Fibroblast of pulmonary artery (primary cell): ENCODE results near the gene MICU1.

Experiments
- DNase-seq: peaks from one replicate; pipeline ENCODE4 v3.0.0-alpha.2; 2010; ENCODE audit warnings: low read depth
- H3K4me3 ChIP-seq: replicated peaks from 2 replicates; pipeline ENCODE4 v1.5.1; 2011; ENCODE audit warnings: low read depth, mild to moderate bottlenecking, control low read depth, low read length, moderate library complexity
- TF ChIP-seq, protein P1 (sequence below): IDR thresholded peaks from 2 replicates; pipeline ENCODE4 v1.5.1; 2011; ENCODE audit warnings: mild to moderate bottlenecking, control low read depth, low read length, inconsistent platforms; ENCODE audit errors: missing control alignments

MICU1 gene

GRCh38 chr10:72333112-72334015 lies 292.5 kb downstream of the MICU1 start:
- DNase-seq: no peak
- H3K4me3 ChIP-seq: no peak overlapping the region
- TF ChIP-seq, protein P1, sequence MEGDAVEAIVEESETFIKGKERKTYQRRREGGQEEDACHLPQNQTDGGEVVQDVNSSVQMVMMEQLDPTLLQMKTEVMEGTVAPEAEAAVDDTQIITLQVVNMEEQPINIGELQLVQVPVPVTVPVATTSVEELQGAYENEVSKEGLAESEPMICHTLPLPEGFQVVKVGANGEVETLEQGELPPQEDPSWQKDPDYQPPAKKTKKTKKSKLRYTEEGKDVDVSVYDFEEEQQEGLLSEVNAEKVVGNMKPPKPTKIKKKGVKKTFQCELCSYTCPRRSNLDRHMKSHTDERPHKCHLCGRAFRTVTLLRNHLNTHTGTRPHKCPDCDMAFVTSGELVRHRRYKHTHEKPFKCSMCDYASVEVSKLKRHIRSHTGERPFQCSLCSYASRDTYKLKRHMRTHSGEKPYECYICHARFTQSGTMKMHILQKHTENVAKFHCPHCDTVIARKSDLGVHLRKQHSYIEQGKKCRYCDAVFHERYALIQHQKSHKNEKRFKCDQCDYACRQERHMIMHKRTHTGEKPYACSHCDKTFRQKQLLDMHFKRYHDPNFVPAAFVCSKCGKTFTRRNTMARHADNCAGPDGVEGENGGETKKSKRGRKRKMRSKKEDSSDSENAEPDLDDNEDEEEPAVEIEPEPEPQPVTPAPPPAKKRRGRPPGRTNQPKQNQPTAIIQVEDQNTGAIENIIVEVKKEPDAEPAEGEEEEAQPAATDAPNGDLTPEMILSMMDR: no peak

DNA sequence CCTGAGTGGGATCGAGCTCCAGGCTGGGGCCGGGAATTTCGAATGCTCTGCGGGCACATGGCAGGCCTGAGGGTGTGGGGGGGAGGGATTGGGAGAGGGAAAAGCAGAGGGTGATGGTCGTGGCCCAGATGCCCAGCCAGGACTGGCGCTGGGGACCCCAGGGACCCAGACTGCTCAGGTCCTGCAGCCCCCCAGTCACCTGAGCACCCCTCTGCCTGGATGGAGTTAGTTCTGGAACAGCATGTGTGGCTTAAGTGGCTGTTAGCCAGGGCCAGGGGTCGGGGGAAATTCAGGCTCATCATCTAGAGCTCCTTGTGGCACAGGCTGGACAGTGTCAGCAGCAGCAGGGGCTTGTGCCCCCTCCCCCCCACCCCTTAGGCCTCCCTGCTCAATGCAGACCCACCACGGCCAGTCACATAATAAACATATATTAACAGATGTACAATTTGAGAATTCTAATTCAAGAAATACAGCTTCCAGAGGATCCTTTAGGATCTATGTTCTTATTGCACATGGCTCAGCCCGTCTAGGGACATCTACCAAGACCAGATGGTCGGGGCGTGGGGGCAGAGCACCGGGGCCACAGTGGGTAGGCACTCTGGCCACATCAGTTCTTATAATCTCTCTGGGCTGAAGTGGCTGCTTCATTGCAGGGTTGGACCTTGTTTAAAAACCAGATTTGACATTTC lies 293.3 kb downstream of the MICU1 start:
- TF ChIP-seq, protein P1: no peak
- no peak overlapping the region for H3K4me3 ChIP-seq

GRCh38 chr10:72331575-72332422 lies 294.1 kb downstream of the MICU1 start:
- peak; percentile 91 for DNase-seq
- TF ChIP-seq, protein P1: no peak

More for the DNA sequence above, 293.3 kb downstream of the MICU1 start:
- no peak for DNase-seq

DNA sequence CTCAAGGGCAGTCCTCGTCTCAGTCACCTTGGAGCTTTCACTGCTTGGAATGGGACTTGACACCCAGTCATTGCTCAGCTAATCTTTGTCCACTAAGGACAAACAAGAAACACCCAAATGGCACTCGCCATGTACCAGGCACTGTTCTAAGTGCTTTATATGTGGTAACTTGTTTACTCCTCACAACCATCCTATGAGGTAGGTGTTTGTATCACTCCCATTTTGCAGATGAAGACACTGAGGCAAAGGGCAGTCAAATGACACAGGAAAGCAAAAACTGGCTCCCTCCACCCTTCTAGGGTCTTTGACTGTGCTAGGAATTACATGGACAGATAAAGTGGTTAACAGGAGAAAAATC lies 295.8 kb downstream of the MICU1 start:
- no peak overlapping the region for H3K4me3 ChIP-seq
- TF ChIP-seq, protein P1: no peak
- DNase-seq: no peak

More at GRCh38 chr10:72331575-72332422, 294.1 kb downstream of the MICU1 start:
- no peak overlapping the region for H3K4me3 ChIP-seq

GRCh38 chr10:72329290-72330068 lies 296.4 kb downstream of the MICU1 start:
- TF ChIP-seq, protein P1: no peak
- H3K4me3 ChIP-seq: no peak overlapping the region
- DNase-seq: no peak

- TF ChIP-seq, protein P1: no peak
- H3K4me3 ChIP-seq: no peak overlapping the region
- no peak for DNase-seq
These were observed 297.1 kb downstream of the MICU1 start for GRCh38 chr10:72328829-72329204.
